Measurements from ENCODE around the gene PLP1.
"Not testable (repeated sequence)": the region's sequence is repeated elsewhere in the genome, so short reads cannot be mapped to it uniquely, and the experiment has no call there.

The PLP1 gene

GRCh38 chrX:103776546-103776945, at the start of gene PLP1:
TSS of gene PLP1 (plus strand) at chrX:103776840. CDS start at chrX:103776996, 156 bp downstream.
- H3K4me3 ChIP-seq (ENCODE audit: low read depth, low read length) = no peak within 1 kb of the TSS

- H3K4me3 ChIP-seq (ENCODE audit: low read depth, low read length) = no peak overlapping the region
Observed at GRCh38 chrX:103727115-103727514, 49.5 kb upstream of the PLP1 start.

- H3K4me3 ChIP-seq (ENCODE audit: low read depth, low read length) = no peak overlapping the region
Observed at GRCh38 chrX:103729015-103729414, 47.6 kb upstream of the PLP1 start.

- H3K4me3 ChIP-seq (ENCODE audit: low read depth, low read length) = no peak overlapping the region
Observed at GRCh38 chrX:103730147-103730795, 46.4 kb upstream of the PLP1 start.

GRCh38 chrX:103730796-103731493, 45.7 kb upstream of the PLP1 start:
- no peak overlapping the region for H3K4me3 ChIP-seq (ENCODE audit: low read depth, low read length)

GRCh38 chrX:103733017-103733416, 43.6 kb upstream of the PLP1 start:
- H3K4me3 ChIP-seq (ENCODE audit: low read depth, low read length) = no peak overlapping the region

GRCh38 chrX:103734125-103734760, 42.4 kb upstream of the PLP1 start:
- H3K4me3 ChIP-seq (ENCODE audit: low read depth, low read length) = no peak overlapping the region

- H3K4me3 ChIP-seq (ENCODE audit: low read depth, low read length) = no peak overlapping the region
Observed at GRCh38 chrX:103737696-103738095, 38.9 kb upstream of the PLP1 start.

- H3K4me3 ChIP-seq (ENCODE audit: low read depth, low read length) = no peak overlapping the region
Observed at GRCh38 chrX:103739421-103739820, 37.2 kb upstream of the PLP1 start.

- H3K4me3 ChIP-seq (ENCODE audit: low read depth, low read length) = no peak overlapping the region
Observed at GRCh38 chrX:103741879-103742278, 34.8 kb upstream of the PLP1 start.

GRCh38 chrX:103742339-103742738, 34.3 kb upstream of the PLP1 start:
- peak overlapping the region; percentile 61 for H3K4me3 ChIP-seq (ENCODE audit: low read depth, low read length)

- H3K4me3 ChIP-seq (ENCODE audit: low read depth, low read length) = no peak overlapping the region
Observed at GRCh38 chrX:103747163-103747562, 29.5 kb upstream of the PLP1 start.

GRCh38 chrX:103754401-103754800, 22.2 kb upstream of the PLP1 start:
- H3K4me3 ChIP-seq (ENCODE audit: low read depth, low read length) = no peak overlapping the region

- H3K4me3 ChIP-seq (ENCODE audit: low read depth, low read length) = no peak overlapping the region
Observed at GRCh38 chrX:103756736-103757135, 19.9 kb upstream of the PLP1 start.

- H3K4me3 ChIP-seq (ENCODE audit: low read depth, low read length) = no peak overlapping the region
Observed at GRCh38 chrX:103758555-103758954, 18.1 kb upstream of the PLP1 start.

- not testable (repeated sequence) for H3K4me3 ChIP-seq (ENCODE audit: low read depth, low read length)
Observed at GRCh38 chrX:103763541-103763940, 13.1 kb upstream of the PLP1 start.

- not testable (repeated sequence) for H3K4me3 ChIP-seq (ENCODE audit: low read depth, low read length)
Observed at GRCh38 chrX:103766813-103767555, 9.7 kb upstream of the PLP1 start.

GRCh38 chrX:103773445-103773844, 3.2 kb upstream of the PLP1 start:
- no peak overlapping the region for H3K4me3 ChIP-seq (ENCODE audit: low read depth, low read length)

- H3K4me3 ChIP-seq (ENCODE audit: low read depth, low read length) = no peak overlapping the region
Observed at GRCh38 chrX:103774070-103774642, 2.5 kb upstream of the PLP1 start.

- no peak overlapping the region for H3K4me3 ChIP-seq (ENCODE audit: low read depth, low read length)
Observed at GRCh38 chrX:103779141-103779789, 2.6 kb downstream of the PLP1 start.
